G401 (cell line): Measurements from ENCODE around the gene RPL7A. TPM values are rescaled to one million over a fixed set of nuclear protein-coding genes. Genes with fewer than 3 reads are reported as not detected.
A peak's percentile ranks its signal among the peaks of the same experiment; 100 is the strongest.
"Not testable (repeated sequence)": the region's sequence is repeated elsewhere in the genome, so short reads cannot be mapped to it uniquely, and the experiment has no call there.

Experiments used
- DNase-seq: peaks from one replicate; pipeline ENCODE4 v3.0.0-alpha.2; 2015; ENCODE audit warnings: low spot score
- in situ Hi-C: cut with HindIII; loops from 2 replicates; pipeline ENCODE4 v1.10.0; 2016; ENCODE audit warnings: low sequenced_read_pairs, mixed read lengths
- total RNA-seq: library from RNA; depleted of rRNA; stranded (reverse); fragments of >200 nt; shearing (Covaris generic); gene quantifications from 2 replicates; pipeline ENCODE4 v1.2.3, GENCODE V29; 2014

RPL7A gene
- total RNA-seq, 1 experiment from 2014 or later: 3,218 TPM

DNA sequence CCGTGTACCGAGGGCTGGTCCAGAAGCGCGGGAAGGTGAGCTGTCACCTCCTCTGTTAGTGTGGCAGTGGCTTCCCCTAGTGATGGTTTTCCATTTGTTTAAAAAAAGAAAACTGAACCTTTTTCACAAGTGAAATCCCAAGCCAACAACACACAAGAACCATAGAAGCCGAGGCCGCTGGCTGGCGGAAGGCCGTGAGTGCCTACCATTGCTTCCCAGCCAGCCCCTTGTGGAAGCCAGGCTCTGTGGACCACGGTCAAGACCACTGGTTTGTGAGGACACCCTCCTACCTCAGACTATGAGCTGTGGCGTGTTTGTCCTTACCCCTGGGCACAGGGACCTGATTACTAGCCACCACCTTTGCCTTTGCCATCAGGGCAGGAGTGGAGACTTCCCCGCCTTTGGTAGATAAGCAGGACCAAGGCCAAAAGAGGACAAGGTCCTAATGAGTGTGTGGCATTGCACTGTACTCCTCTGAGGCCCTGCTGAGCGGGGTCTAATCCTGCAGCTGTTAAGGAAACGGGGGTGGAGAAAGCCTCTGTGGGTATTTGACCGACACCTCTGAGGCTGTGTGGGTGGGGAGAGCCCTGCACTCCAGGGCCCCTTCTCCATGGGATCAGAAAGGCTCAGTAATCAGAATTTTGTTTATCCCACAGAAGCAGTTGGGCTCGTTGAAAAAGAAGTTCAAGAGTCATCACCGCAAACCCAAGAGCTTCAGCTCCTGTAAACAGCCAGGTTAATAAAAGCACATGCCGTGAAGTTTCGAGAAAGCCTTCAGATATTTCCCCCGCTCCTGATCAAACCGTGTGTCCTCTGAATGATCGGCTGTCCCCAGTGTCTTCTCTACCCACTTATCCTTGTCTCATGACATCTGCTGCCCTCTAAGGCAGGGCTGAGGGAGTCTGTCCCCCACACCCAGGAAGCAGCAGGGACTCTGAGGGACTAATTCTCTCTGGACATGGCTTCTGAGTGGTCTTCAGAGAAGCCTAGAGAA is 12.7 kb downstream of the RPL7A start:
- no peak for DNase-seq
- in situ Hi-C loops: no loop called here

DNA sequence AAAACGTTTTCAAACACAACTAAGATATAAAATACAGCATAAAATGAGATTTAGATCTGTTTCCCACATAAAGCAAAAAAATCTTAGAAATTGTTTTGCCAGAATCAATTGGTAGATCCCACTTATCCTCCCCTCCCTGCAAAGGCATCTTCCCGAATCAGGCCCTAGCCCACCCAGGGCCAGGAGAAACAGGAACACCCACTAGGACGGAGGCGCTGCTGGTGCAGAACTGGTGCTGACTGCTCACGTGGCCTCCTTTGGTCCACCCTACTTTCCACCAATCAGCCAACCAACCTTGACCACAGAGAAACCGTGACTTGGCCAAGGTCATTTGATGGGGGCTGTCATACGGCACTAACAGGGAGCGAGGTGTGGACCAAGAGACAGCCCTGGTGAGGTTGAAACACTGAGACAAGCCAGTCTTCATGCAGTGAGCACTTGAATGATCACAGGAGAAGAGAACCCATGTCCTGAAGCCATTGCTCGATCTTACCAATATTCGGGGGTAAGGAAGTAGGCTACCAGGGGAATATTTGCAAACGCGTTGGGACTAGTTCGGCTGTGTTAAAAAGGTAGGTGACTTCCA is 13.6 kb downstream of the RPL7A start:
- in situ Hi-C loops: no loop called here
- DNase-seq: no peak

DNA sequence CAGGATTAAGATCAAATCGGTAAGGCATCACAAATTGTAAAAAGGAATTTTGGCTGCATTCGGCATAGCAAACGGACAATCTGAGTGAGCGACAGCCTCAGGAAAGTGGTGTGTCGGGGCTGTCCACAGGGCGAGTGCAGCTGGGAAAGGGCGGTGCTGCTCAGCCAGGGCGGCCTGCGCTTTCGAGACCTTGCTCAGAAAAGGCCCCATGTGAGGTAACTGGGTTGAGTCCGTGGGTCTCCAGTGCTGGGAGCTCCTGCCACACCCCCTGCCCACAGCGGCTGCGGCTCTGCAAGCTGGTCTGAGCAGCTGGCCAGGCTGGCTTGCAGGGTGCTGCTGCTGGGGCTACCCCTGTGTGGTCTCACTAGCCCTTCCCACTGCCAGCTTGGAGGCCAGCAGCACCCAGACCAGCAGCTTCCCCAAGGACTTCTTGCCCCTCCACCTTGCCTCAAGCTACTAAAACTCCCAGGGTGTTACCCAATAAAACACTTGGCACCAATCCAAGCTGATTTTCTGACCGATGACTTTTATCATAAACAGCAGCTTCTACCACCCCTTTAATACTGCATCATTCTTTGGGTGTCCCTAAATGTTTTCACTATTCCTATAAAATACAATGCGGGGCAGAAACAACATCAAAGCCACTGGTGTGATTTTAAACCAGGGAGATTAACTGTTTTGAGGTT is 14.5 kb downstream of the RPL7A start:
- in situ Hi-C loops: no loop called here
- DNase-seq: no peak

DNA sequence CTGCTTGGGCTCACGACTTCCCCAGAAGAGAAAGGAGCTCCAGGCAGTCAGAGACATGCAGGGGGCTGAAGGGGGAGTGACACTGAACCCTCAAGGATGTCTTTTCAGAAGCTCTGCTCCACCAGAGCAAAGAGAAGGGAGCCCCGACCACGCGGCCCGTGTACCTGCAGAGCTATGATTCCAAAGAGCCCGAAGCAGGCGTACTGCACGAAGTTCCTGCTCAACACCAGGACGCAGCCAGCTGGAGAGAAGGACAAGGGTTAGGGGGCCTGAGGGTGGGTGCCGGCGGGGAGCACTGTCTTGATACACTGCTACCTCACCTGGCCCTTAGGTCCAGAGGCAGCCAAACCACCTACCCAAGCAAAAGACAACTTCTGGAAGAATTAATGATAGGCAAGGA is 18.4 kb downstream of the RPL7A start:
- in situ Hi-C loops: no loop called here
- DNase-seq: no peak

DNA sequence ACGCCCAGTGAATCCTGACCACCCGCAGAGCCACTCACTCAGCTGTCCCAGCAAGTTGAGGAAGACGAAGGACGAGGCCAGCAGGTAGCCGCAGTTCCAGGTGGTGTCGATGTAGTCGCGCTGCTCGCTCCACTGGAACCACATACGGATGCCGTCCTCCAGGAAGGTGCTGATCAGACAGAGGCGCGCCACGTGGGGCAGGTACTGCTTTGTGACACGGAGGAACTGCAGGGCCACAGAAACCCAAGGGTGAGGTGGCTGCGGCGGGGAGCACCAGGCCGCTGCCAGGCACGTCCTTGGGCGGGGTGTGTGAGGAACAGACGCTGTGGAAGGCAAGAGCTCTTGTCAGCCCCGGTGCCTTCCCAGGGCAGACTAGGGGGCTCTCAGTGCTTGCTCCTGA is 19.2 kb downstream of the RPL7A start:
- in situ Hi-C loops: no loop called here
- no peak for DNase-seq

DNA sequence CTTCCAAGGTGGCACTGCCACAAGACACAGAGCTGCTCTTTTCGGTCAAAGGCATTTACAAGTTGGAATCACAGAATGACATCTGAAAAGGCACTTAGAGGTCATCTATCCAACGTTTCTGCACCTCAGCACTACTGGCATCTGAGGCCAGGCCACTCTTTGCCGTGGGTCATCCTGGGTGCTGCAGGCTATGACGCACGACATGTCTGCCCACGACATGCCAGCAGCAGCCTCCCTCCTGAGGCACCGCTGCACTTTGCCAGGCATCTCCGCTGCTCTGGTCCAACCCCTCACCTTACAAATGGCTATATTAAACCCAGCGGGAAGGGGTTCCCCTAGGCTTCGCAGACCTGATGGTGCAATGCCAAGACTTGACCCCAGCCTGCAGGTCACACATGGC is 19.8 kb downstream of the RPL7A start:
- in situ Hi-C loops: no loop called here
- no peak for DNase-seq

DNA sequence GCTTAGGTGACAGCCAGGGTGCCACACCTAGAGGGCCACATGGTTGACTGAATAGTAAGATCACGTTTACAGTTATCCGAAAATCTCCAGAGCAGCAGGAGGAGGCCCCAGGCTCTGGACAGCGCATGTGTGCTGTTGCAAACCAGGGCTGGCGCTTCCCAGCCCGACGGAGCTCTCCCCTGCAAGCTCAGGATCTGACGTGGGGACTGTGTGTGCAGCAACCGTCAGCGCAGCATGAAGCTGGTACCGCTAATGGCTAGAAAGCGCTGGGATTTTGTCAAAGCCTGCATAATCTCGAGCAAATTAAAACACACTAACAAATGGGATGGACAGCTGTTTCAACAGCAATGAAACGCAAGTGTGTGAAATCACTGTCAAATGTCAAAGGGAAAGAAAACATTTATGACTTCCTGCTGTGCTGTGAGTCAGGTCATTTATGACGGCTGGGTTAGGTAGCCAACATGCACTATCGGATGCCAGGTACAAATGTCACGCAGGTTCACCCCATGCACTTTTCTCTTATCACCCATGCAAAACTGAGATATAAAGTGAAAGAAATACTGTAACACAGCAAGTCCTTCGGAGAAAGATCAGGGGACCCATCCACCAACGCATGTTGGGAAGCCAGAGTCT is 20.3 kb downstream of the RPL7A start:
- in situ Hi-C loops: no loop called here
- DNase-seq: peak; percentile 71

DNA sequence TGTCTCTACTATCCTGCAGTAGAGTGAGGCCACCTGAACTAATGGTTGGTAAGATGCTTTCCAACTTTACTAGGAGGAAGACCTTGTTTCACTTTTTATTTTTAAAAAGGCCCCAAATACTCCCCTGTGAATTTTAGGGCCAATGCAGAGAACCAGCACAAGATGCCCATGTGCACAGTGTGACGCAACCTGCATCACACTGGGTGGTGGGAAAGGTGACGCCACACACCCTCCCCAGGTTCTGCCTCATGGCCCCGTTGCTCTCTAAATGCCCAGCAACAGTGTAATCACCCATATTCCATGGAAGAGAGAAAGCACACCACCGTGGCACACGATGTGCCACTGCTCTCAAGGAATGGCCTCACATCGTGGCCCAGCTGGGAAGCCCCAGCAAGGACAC is 21.4 kb downstream of the RPL7A start:
- in situ Hi-C loops: no loop called here
- DNase-seq: no peak

DNA sequence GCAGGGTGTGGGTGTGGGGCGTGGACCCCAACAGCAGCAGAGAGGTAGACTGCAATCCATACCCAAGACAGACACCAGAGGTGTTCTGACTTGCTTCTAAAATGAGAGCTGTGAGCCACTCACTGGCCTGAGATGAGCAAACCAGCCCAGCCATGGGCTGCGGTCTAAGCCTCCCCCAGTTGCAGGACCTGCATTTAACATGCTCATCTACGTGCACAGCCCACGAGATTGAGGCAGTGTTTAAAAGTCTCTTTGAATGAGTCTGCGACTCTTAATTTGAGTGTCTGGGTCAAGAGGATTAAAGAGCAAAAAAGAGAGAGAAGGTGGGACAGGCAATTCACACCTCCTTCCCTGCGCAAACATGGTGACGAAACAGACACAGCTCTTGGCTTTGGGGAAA is 21.9 kb downstream of the RPL7A start:
- in situ Hi-C loops: no loop called here
- no peak for DNase-seq

DNA sequence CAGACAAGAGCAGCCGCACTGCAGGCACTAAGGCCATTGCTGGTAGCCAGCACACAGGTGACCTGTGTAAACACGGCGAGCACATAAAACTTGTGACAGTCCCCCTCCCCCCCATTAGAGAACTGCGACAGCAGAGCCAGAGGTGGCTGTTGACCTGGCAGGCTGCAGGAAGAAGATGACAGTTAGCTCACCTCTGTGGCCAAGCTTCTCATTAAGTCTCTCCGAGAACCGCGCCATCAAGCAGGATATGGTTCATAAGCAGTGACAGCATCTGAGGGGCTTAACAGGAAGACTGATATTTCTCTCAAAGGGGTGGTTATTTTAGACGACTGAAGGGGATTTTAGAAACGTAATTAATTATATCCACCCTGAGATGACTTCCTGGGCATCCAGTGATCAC is 22.7 kb downstream of the RPL7A start:
- in situ Hi-C loops: no loop called here
- DNase-seq: no peak

DNA sequence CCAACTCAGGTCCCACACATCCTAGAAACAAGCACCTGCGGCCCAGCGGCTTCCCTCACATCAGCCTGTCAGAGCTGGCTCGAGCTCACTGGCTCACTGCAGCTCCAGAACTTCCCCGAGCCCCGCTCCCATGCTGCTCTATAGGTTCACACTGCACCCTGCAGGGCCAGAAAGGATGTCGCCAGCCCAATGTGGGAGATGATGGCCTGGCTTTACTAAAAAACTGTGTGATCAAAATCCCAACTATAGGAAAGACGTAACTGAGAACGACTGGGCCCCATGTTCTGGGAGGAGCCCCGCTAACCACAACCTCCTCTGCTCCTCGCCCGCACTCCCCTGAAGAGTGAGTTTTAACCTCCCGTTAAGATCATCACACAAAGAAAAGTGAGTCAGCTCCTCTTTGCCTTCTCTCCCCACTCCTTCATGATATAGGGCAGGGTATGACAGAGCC is 23.3 kb downstream of the RPL7A start:
- DNase-seq: no peak
- in situ Hi-C loops: no loop called here

DNA sequence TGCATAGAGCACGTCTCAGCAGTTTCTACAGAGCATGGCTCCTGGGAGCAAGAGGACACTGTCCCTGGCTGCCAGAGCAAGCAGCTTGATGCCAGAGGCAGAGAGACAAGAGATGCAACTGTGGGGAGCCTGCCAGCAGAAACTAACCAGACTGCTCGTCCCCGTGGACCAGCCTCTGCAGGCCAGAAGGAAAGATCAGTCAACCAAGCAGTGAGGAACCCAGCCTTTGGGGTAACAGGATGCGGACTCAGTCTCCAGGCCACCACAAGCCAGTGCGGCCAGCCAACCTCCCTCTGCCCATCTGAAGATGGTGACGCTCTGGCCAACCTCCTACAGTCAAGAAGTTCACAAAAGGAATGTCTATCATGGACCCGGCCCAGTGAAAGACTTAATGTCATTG is 24.1 kb downstream of the RPL7A start:
- no peak for DNase-seq
- in situ Hi-C loops: no loop called here

DNA sequence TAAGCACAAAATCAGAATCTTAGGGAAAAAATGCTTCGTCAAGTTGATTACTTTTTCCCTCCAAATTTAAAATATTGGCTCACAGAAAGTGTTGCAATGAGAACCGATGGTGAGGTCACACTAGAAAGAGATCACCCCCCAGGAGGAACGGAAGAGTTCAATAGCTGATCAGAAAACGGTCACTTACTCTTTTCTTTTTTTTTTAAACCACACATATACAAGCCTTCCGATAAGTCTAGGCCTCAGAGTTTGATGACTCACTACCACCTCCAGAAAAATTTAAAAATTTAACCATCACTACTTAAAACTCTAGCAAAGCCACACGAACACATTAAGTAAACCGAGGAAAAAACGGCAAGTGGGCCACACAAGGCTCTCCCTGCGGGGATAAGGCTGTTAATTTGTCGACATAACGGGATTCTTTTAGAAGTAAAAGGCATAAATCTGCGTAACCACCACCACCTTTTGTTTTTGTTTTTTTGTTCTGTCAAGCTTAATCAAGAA is 26.6 kb downstream of the RPL7A start:
- DNase-seq: no peak
- in situ Hi-C loops: loop anchor here (5.0 kb wide), 1 partner anchor 43 kb away; the partner anchor contains the start of gene REXO4

DNA sequence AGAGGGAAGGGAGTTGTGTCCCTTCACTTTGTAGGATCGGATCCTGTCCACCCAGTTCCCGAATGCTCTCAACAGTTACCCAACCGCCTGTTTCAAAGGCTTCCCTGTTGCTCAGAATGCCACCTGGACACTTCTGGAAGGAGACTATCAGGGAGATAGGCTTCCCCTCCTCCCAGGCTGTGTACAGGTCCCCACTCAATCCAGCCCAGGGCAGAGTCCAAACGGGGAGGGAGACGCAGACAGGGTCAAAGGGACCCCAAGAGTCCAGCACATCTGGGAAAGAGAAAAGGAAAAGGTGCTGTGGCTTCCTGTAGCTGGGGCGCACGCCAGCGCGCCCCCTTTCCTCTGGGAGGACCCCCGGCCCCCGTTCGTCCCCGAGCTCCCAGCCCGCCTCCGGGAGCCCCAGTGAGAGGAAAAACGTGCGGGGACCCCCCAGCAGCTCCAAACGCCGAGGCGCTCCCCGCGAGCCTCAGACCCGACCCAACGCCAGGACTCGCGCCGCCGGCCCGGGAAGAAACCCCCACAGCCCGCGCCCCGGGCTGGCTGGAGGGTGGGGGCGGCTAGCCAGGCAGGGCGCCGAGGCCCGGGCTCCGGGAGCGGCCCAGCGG is 27.2 kb downstream of the RPL7A start:
- in situ Hi-C loops: loop anchor here (5.0 kb wide), 1 partner anchor 42 kb away; the partner anchor contains the start of gene REXO4
- DNase-seq: no peak

DNA sequence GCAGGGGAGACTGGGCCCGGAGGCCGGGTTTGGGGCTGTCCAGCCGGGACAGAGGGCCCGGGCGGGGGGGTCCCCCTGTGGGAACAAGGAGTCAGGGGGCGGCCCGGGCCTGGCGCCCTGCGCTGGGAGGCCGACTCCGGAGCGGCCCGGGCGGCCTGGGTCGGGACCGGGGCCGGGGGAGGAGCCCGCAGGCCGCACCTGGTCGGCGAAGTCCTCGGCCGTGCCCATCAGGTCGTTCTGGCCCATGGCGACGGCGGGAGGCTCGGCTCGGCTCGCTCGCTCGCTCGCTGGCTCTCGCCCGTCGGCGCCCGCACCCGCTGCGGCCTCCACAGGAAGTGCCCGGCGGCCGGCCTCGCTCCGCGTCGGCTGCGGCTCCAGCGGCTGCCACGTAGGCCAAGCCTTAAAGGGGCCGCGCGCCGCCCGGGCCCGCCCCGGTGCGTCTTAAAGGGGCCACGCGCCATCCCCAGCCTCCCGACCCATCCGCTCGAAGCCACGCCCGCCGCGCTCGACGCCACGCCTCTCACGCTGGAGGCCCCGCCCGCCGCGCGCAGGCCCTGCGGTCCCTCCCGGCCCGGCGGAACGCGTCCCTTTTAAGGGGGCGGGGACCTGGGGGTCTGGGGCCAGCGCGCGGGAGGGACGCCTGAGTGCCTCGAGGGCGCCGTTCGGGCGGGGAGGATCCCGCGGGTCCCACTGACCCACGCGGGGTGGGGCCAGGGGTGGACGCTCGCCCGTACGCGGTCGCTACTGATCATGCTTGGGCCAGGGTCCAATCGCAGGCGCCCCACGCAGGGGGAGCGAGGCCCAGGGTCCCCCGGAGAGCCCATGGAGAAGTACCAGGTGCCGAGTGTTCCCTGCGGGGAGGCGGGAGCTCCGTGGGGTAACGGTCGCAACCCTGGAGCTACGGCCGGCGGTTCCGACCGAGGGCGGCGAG is 28.0 kb downstream of the RPL7A start, which contains the start of the genes STKLD1 and SURF4:
Gene STKLD1, plus strand, starts transcription at position 643 of the 931 bp plus-strand sequence. Its CDS starts 108 bp downstream, at position 751.
Gene SURF4, minus strand, starts transcription at position 337 of the 931 bp plus-strand sequence. Its CDS starts 91 bp downstream, at position 246.
- peak; percentile 95 for DNase-seq
- in situ Hi-C loops: loop anchor here (5.0 kb wide), 1 partner anchor 41 kb away; the partner anchor contains the start of gene REXO4

DNA sequence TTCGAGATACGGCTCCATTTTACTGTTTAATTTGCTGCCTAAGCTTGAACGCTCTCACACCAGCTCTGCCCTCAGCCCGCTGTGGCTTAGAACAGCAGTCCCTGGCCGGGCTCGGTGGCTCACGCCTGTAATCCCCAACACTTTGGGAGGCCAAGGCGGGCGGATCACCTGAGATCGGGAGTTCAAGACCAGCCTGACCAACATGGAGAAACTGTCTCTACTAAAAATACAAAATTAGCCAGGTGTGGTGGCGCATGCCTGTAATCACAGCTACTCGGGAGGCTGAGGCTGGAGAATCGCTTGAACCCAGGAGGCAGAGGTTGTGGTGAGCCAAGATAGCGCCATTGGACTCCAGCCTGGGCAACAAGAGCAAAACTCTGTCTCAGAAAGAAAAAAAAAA is 29.3 kb downstream of the RPL7A start:
- not testable (repeated sequence) for DNase-seq
- in situ Hi-C loops: loop anchor here (5.0 kb wide), 1 partner anchor 40 kb away; the partner anchor contains the start of gene REXO4

DNA sequence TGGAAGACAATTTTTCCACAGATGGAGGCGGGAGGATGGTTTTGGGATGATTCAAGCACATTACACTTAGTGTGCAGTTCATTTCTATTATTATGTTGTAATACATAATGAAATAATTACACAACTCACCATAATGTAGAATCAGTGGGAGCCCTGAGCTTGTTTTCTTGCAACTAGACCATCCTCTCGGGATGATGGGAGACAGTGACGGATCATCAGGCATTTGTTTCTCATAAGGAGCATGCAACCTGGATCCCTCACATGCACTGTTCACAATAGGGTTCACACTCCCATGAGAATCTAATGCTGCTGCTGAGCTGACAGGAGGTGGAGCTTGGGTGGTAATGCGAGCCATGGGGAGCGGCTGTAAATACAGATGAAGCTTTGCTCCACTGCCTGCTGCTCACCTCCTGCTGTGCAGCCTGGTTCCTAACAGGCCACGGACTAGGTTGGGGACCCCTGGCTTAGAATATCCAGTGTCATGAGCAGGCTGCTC is 29.8 kb downstream of the RPL7A start:
- in situ Hi-C loops: loop anchor here (5.0 kb wide), 1 partner anchor 40 kb away; the partner anchor contains the start of gene REXO4
- no peak for DNase-seq
